LNCAP (cell line): Measurements from ENCODE around the gene SMIM24.

ENCODE experiments used
- CTCF ChIP-seq: fragments of 450-650 bp; IDR thresholded peaks from 2 replicates; pipeline ENCODE4 v1.5.1; 2017; ENCODE audit warnings: mild to moderate bottlenecking

SMIM24 gene

GRCh38 chr19:3453840-3454239, 26.5 kb downstream of the SMIM24 start:
- TF ChIP-seq CTCF: no peak

- no peak for TF ChIP-seq CTCF
These were observed 28.0 kb downstream of the SMIM24 start for GRCh38 chr19:3452171-3452941.

GRCh38 chr19:3451451-3451866, 28.9 kb downstream of the SMIM24 start:
- no peak for TF ChIP-seq CTCF

GRCh38 chr19:3450796-3451411, 29.4 kb downstream of the SMIM24 start:
- no peak for TF ChIP-seq CTCF

- TF ChIP-seq CTCF: no peak
These were observed 31.6 kb downstream of the SMIM24 start for GRCh38 chr19:3448616-3449334.

GRCh38 chr19:3444695-3445234, 35.6 kb downstream of the SMIM24 start:
- no peak for TF ChIP-seq CTCF

- TF ChIP-seq CTCF: no peak
These were observed 36.3 kb downstream of the SMIM24 start for GRCh38 chr19:3443840-3444694.
